Measurements from ENCODE around the gene TPX2.

TPX2 gene

DNA sequence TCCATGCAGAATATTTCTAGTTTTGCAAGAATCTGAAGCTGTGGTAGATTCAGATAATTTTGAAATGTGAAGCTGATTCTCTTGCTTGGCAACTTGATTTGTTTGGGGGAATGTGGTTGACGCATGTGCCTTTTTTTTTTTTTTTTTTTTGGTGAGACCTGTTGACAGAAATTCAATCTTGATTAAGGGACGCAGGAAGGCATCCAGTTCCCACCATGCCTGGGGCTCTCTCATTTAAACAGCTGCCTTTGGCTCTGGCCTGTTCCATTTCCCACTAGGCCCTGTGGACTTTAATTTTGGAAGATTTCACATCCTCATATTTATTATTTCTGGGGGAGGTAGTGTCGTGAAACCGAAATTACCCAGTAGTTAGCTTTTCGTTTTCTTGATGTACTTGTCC lies 8.6 kb downstream of the TPX2 start:
- peak overlapping the region; percentile 15; the same call in 1 of the 2 replicates for H3K4me3 ChIP-seq (ENCODE audit: low read length)
- peak; percentile 82 for DNase-seq (ENCODE audit: low read depth)
- TF ChIP-seq, protein P1, sequence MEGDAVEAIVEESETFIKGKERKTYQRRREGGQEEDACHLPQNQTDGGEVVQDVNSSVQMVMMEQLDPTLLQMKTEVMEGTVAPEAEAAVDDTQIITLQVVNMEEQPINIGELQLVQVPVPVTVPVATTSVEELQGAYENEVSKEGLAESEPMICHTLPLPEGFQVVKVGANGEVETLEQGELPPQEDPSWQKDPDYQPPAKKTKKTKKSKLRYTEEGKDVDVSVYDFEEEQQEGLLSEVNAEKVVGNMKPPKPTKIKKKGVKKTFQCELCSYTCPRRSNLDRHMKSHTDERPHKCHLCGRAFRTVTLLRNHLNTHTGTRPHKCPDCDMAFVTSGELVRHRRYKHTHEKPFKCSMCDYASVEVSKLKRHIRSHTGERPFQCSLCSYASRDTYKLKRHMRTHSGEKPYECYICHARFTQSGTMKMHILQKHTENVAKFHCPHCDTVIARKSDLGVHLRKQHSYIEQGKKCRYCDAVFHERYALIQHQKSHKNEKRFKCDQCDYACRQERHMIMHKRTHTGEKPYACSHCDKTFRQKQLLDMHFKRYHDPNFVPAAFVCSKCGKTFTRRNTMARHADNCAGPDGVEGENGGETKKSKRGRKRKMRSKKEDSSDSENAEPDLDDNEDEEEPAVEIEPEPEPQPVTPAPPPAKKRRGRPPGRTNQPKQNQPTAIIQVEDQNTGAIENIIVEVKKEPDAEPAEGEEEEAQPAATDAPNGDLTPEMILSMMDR (conservative IDR thresholded peaks at IDR 0.05; ENCODE audit: low read length): no peak

DNA sequence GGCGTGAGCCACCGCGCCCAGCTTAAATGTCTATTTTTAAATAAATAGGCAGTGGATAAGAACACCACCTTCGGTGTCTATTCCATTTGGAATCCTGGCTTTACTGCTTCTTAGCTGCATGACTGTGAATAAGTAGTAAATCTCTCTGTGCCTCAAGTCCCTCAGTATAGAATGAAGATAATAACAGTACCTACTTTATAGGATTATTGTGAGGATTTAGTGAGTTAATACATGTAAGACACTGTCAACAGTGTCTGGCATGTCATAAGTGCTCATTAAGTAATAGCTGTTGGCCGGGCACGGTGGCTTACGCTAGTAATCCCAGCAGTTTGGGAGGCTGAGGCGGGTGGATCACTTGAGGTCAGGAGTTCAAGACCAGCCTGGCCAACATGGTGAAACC lies 10.1 kb downstream of the TPX2 start:
- TF ChIP-seq, protein P1 (conservative IDR thresholded peaks at IDR 0.05; ENCODE audit: low read length): no peak
- DNase-seq (ENCODE audit: low read depth): no peak
- H3K4me3 ChIP-seq (ENCODE audit: low read length): no peak overlapping the region

DNA sequence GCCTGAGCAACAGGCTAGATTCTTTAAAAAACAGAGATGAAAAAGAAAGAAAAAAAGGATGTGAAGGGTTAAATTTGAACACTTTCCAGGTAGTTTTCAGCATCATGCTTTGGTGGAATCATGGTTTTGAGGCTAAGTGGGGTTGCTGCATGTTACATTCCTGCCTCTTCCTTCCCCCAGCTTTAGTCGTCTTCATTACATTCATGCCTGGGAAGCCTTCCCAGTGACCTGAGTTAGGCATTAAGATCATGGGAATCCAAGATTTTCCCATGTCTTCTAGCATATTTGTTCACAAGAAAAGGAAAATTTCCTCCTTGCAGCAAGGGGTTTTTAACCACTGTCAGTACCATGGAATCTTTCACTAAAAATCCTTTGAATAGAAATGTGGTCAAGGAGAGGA lies 12.0 kb downstream of the TPX2 start:
- TF ChIP-seq, protein P1 (conservative IDR thresholded peaks at IDR 0.05; ENCODE audit: low read length): no peak
- peak; percentile 98 for DNase-seq (ENCODE audit: low read depth)

DNA sequence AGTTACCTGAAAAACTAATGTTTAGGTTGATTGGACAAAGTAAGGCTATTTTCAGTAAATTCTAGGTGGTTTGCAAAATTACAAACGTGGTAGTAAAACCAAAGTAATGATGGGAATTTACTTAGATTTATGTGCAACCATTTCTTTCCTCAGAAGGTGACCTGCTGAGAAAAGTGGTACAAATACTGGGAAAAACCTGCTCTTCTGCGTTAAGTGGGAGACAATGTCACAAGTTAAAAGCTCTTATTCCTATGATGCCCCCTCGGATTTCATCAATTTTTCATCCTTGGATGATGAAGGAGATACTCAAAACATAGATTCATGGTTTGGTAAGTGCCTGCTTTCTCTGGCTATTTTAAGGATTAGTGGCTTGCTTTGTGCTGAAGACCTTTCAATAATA lies 18.2 kb downstream of the TPX2 start:
- DNase-seq (ENCODE audit: low read depth): no peak
- TF ChIP-seq, protein P1 (conservative IDR thresholded peaks at IDR 0.05; ENCODE audit: low read length): no peak
- no peak overlapping the region for H3K4me3 ChIP-seq (ENCODE audit: low read length)

More for the DNA sequence above, 12.0 kb downstream of the TPX2 start:
- H3K4me3 ChIP-seq (ENCODE audit: low read length): no peak overlapping the region

DNA sequence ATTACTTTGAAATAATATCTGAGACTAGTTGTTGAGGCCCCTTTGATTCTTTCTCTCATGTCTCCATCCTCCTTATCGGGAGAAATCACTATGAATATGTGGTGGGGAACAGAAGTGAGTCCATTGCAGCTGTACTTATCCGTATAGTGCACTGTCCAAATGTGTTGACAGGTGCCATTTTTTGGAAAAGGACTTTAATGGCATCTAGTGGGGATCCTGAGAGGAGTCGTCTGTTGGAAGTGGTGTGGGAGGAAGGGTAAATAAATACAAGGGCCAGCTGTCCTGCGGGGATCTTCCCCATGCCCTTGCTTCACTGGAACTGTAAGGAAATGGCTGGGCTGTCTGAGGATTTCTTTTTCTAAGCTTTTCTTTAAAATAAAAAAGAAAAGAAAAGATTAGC lies 19.4 kb downstream of the TPX2 start:
- DNase-seq (ENCODE audit: low read depth): no peak

DNA sequence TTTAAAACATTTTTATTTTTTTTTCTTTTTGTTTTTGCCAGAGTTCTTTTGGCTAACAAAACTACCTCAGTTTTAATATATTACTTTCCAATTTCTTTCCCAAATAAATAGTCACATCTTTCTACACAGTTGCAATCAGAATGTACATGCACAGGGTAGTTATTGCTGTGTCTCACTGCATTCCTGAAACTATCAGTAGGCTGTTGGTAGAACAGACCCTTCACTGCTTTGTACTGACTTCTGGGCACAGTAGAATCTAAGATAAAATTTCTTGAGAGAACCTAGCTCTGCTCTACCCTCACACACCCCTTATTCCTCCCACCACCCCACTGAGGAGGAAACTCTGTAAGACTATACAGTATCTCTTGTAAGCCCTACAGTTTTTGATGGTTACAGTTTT lies 19.9 kb downstream of the TPX2 start:
- DNase-seq (ENCODE audit: low read depth): peak; percentile 7
- H3K4me3 ChIP-seq (ENCODE audit: low read length): no peak overlapping the region
- TF ChIP-seq, protein P1 (conservative IDR thresholded peaks at IDR 0.05; ENCODE audit: low read length): no peak

More for the DNA sequence above, 19.4 kb downstream of the TPX2 start:
- TF ChIP-seq, protein P1 (conservative IDR thresholded peaks at IDR 0.05; ENCODE audit: low read length): no peak
- no peak overlapping the region for H3K4me3 ChIP-seq (ENCODE audit: low read length)

DNA sequence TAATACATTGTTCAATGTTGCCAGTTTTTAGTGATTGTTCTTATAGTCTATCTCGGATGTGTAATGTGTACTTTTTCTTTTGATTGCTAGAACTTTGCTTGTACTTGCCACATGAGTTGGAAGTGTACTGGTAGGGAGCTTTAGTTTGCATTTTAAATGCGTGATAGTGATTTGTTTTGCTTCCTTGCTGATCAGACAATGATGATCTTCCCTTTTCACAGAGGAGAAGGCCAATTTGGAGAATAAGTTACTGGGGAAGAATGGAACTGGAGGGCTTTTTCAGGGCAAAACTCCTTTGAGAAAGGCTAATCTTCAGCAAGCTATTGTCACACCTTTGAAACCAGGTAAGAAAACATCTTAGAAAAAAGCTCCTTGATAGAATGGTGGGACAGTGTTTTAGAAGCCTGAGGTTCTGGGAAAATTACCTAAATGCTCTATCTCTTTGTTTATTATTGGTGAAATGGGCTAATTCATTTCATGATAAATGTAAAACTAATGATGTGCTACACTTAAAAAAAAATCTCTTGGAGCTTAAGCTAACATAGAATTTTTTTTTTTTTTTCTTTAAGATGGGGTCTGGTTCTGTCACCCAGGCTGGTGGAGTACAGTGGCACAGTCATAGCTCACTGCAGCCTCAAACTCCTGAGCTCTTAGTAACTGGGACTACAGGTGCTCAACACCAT lies 20.9 kb downstream of the TPX2 start:
- TF ChIP-seq, protein P1 (conservative IDR thresholded peaks at IDR 0.05; ENCODE audit: low read length): no peak
- no peak overlapping the region for H3K4me3 ChIP-seq (ENCODE audit: low read length)
- no peak for DNase-seq (ENCODE audit: low read depth)

All from AG10803 (cell line).